ENCODE measurements around the gene AMD1. TPM values are rescaled to one million over a fixed set of nuclear protein-coding genes. Genes with fewer than 3 reads are reported as not detected.

Gene AMD1
- total and polyA plus RNA-seq, 9 of the 15 experiments (the other 6 are each of a cell fraction or from before 2014, with no cell fraction given) = 60.0 to 151 (median 85.6) TPM

GRCh38 chr6:110886555-110887167 is 12.1 kb downstream of the AMD1 start:
- H3K4me2 ChIP-seq (ENCODE audit: insufficient read depth, low read length) = no peak overlapping the region
- no peak for TF ChIP-seq POLR2AphosphoS5 (IDR thresholded peaks at IDR 0.05; ENCODE audit: control insufficient read depth, insufficient read depth, low read depth, low read length)
- no peak for TF ChIP-seq MTA1 (IDR thresholded peaks at IDR 0.05; ENCODE audit: borderline replicate concordance)
- no peak for TF ChIP-seq NFRKB (IDR thresholded peaks at IDR 0.05; ENCODE audit: low read depth)
- TF ChIP-seq ETV5 (CRISPR knock-in tag; IDR thresholded peaks at IDR 0.05; ENCODE audit: low read depth) = no peak
- no peak for TF ChIP-seq MYBL2 (IDR thresholded peaks at IDR 0.05; ENCODE audit: low read depth)
- no peak for TF ChIP-seq MYBL2 (CRISPR knock-in tag; IDR thresholded peaks at IDR 0.05; ENCODE audit: borderline replicate concordance)
- no peak for TF ChIP-seq MCM5 (IDR thresholded peaks at IDR 0.05; ENCODE audit: low read depth)
- no peak for TF ChIP-seq MTF1 (CRISPR knock-in tag; IDR thresholded peaks at IDR 0.05; ENCODE audit: borderline replicate concordance)
- no peak for TF ChIP-seq TCF7L2 (IDR thresholded peaks at IDR 0.05; ENCODE audit: low read depth, low read length)
- TF ChIP-seq JUND (IDR thresholded peaks at IDR 0.05; ENCODE audit: borderline replicate concordance, low read depth, low read length) = no peak
- no peak for TF ChIP-seq JUND (tag; IDR thresholded peaks at IDR 0.05; ENCODE audit: borderline replicate concordance, low read depth, low read length)
- TF ChIP-seq NFIC (IDR thresholded peaks at IDR 0.05) = no peak
- TF ChIP-seq E4F1 (CRISPR knock-in tag; IDR thresholded peaks at IDR 0.05; ENCODE audit: borderline replicate concordance) = no peak
- TF ChIP-seq BCLAF1 (IDR thresholded peaks at IDR 0.05; ENCODE audit: borderline replicate concordance in 1 of 2, control insufficient read depth in 1 of 2, low read depth in 2 of 2, low read length in 1 of 2) = no peak
- ChIA-PET POLR2A (interaction anchor here (0.6 to 4.6 kb wide), 6 partner anchors 10 to 376 kb away, joined by 3 to 96 read pairs (median 3); partner anchors contain the start of genes AMD1 and CDK19), CTCF (ENCODE audit: low intra/inter-chr PET ratio) (no interaction called here)
- no peak for DNase-seq (ENCODE audit: extremely low read depth in 1 of 4, low spot score in 3 of 4)
- no peak overlapping the region for H3K4me3 ChIP-seq
- no TSS peak for BruUV-seq (replicated peaks)
- ATAC-seq = no peak
- 91% methylated on average over 7 of the region's 7 CpGs for WGBS (ENCODE audit: insufficient coverage, low coverage, missing lambda C conversion rate)
- H3K4me1 ChIP-seq (replicated peaks in 1 of 2; ENCODE audit: control insufficient read depth in 2 of 2, insufficient read depth in 2 of 2, low read length in 2 of 2) = peaks cover 2 to 9% of the 10 kb centered on the region in 2 experiments; a peak in 2 of 5 replicates
- H3K9me1 ChIP-seq (ENCODE audit: control insufficient read depth, insufficient read depth, low read length) = no peaks in the 10 kb centered on the region
- H3K36me3 ChIP-seq (ENCODE audit: control insufficient read depth, insufficient read depth, low read length) = peaks cover 73% of the 10 kb centered on the region
- in situ Hi-C loops (cut with MboI) = loop anchor here (10.0 kb wide), 1 partner anchor 202 kb away; no protein-coding TSS in a partner anchor
- peaks cover 99% of the 10 kb centered on the region for H3K79me2 ChIP-seq (ENCODE audit: control insufficient read depth, insufficient read depth, low read length)
- no peaks in the 10 kb centered on the region for H3K9me3 ChIP-seq (replicated peaks; ENCODE audit: control insufficient read depth, insufficient read depth, low read depth, low read length)
- H3K9ac ChIP-seq (ENCODE audit: insufficient read depth in 1 of 2, low read depth in 2 of 2, low read length in 2 of 2) = no peak overlapping the region
- intact Hi-C loops (cut with micrococcal nuclease) = no loop called here
- no peak for FAIRE-seq
- H4K20me1 ChIP-seq (replicated peaks; ENCODE audit: control insufficient read depth, insufficient read depth, low read length) = peaks cover 17% of the 10 kb centered on the region
- no peak overlapping the region for H3K27ac ChIP-seq (ENCODE audit: extremely low read depth, low read depth, low read length)
- no peaks in the 10 kb centered on the region for H3K27me3 ChIP-seq (ENCODE audit: control insufficient read depth in 2 of 2, insufficient read depth in 2 of 2, low read length in 2 of 2)
- no peak overlapping the region for H2AFZ ChIP-seq (ENCODE audit: low read depth, low read length)
